K562 (cell line): Measurements from ENCODE around the gene BRCC3. TPM values are rescaled to one million over a fixed set of nuclear protein-coding genes. Genes with fewer than 3 reads are reported as not detected.

Experiments
- CEBPB ChIP-seq: fragments of 450-650 bp; IDR thresholded peaks from 2 replicates; pipeline ENCODE4 v1.6.1; 2016; ENCODE audit warnings: missing genetic modification characterization, missing compliant biosample characterization
- E2F4 ChIP-seq: sonication (generic); formaldehyde crosslinking; IDR thresholded peaks from 2 replicates; pipeline ENCODE4 v1.8.0; 2022; ENCODE audit warnings: mild to moderate bottlenecking, low read depth, missing genetic modification reagents
- ERF ChIP-seq: fragments of 450-650 bp; formaldehyde crosslinking; IDR thresholded peaks from 2 replicates; pipeline ENCODE4 v1.4.0; 2020; ENCODE audit warnings: mild to moderate bottlenecking, mixed read lengths
- FOXA1 ChIP-seq: fragments of 450-650 bp; IDR thresholded peaks from 2 replicates; pipeline ENCODE4 v1.6.1; 2016; ENCODE audit warnings: mild to moderate bottlenecking, borderline replicate concordance
- MYNN ChIP-seq, 2 experiments: sonication (generic); formaldehyde crosslinking in 1 of 2; IDR thresholded peaks; 2 replicates each; pipeline versions ENCODE4 v1.5.0 to v1.6.1; 2016 to 2020; ENCODE audit warnings: antibody characterized with exemption in 1 of 2, missing genetic modification reagents in 1 of 2
- NR4A1 ChIP-seq, 2 experiments: fragments of 250-450 bp in 1 of 2; fragments of 450-650 bp in 1 of 2; sonication (Bioruptor Pico) in 1 of 2; IDR thresholded peaks; 2 replicates each; pipeline versions ENCODE4 v1.4.0 to v1.6.1; 2016 to 2020; ENCODE audit warnings: mild to moderate bottlenecking in 2 of 2, missing compliant biosample characterization in 1 of 2, missing genetic modification characterization in 1 of 2, moderate library complexity in 1 of 2
- RBM15 ChIP-seq: fragments of 200-400 bp; formaldehyde crosslinking; IDR thresholded peaks from 2 replicates; pipeline ENCODE4 v1.6.1; 2018; ENCODE audit warnings: mild to moderate bottlenecking, low read length, moderate library complexity; ENCODE audit not compliant: insufficient read depth
- polyA plus RNA-seq, 8 experiments: library from polyadenylated mRNA; depleted of rRNA in 4 of 8; stranded (reverse) in 5 of 8; unstranded in 3 of 8; fragments of >200 nt; fragmentation: Nextera tagmentation in 2 of 8; fragmentation: Illumina TruSeq in 1 of 8; extraction: Ambion mirVana in 2 of 8; extraction: Trizol in 1 of 8; gene quantifications; 2 replicates each; pipeline versions ENCODE4 v1.2.1 to v1.2.3, GENCODE V29; 2011 to 2014; ENCODE audit warnings: inconsistent platforms in 1 of 8, missing spikeins in 1 of 8
- total RNA-seq, 7 experiments: library from RNA; depleted of rRNA in 6 of 7; stranded (reverse); fragments of >200 nt in 6 of 7; fragmentation: Illumina TruSeq in 2 of 7; extraction: Trizol in 2 of 7; gene quantifications; 2 replicates each; pipeline versions ENCODE4 v1.2.1 to v1.2.3, GENCODE V29; 2011 to 2021; ENCODE audit warnings: low replicate concordance in 1 of 7
- TF ChIP-seq, protein P1 (sequence below): IDR thresholded peaks from 2 replicates; pipeline ENCODE4 v1.6.1; 2012; ENCODE audit warnings: low read depth, low read length, improper control_type of control experiment, borderline replicate concordance
- TF ChIP-seq, protein P2 (sequence below), 2 experiments: fragments of 450-650 bp; IDR thresholded peaks; 2 replicates each; pipeline ENCODE4 v1.6.1; 2016; ENCODE audit warnings: mild to moderate bottlenecking in 2 of 2, borderline replicate concordance in 1 of 2, low read depth in 1 of 2, moderate library complexity in 1 of 2
- TF ChIP-seq, protein P3 (sequence below): fragments of 250-450 bp; sonication (Bioruptor Pico); IDR thresholded peaks from 2 replicates; pipeline ENCODE4 v1.8.0; 2021; ENCODE audit warnings: borderline replicate concordance, mild to moderate bottlenecking, moderate library complexity; ENCODE audit not compliant: poor library complexity, severe bottlenecking

Gene BRCC3
- total and polyA plus RNA-seq, 9 of the 15 experiments (the other 6 are each of a cell fraction or from before 2014, with no cell fraction given), result 9.6 to 44.8 (median 26.7) TPM

- TF ChIP-seq, protein P1, sequence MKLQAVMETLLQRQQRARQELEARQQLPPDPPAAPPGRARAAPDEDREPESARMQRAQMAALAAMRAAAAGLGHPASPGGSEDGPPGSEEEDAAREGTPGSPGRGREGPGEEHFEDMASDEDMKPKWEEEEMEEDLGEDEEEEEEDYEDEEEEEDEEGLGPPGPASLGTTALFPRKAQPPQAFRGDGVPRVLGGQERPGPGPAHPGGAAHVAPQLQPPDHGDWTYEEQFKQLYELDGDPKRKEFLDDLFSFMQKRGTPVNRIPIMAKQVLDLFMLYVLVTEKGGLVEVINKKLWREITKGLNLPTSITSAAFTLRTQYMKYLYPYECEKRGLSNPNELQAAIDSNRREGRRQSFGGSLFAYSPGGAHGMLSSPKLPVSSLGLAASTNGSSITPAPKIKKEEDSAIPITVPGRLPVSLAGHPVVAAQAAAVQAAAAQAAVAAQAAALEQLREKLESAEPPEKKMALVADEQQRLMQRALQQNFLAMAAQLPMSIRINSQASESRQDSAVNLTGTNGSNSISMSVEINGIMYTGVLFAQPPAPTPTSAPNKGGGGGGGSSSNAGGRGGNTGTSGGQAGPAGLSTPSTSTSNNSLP, result no peak
- TF ChIP-seq NR4A1 (CRISPR knock-in tag; IDR thresholded peaks at IDR 0.05) (no peak), NR4A1 (tag; IDR thresholded peaks at IDR 0.05) (no peak), FOXA1 (no peak), RBM15 (no peak), MYNN (IDR thresholded peaks at IDR 0.05) (no peak), MYNN (CRISPR knock-in tag; IDR thresholded peaks at IDR 0.05) (no peak), ERF (CRISPR knock-in tag) (no peak), CEBPB (tag) (no peak), E2F4 (CRISPR knock-in tag) (no peak)
- TF ChIP-seq, protein P2, sequence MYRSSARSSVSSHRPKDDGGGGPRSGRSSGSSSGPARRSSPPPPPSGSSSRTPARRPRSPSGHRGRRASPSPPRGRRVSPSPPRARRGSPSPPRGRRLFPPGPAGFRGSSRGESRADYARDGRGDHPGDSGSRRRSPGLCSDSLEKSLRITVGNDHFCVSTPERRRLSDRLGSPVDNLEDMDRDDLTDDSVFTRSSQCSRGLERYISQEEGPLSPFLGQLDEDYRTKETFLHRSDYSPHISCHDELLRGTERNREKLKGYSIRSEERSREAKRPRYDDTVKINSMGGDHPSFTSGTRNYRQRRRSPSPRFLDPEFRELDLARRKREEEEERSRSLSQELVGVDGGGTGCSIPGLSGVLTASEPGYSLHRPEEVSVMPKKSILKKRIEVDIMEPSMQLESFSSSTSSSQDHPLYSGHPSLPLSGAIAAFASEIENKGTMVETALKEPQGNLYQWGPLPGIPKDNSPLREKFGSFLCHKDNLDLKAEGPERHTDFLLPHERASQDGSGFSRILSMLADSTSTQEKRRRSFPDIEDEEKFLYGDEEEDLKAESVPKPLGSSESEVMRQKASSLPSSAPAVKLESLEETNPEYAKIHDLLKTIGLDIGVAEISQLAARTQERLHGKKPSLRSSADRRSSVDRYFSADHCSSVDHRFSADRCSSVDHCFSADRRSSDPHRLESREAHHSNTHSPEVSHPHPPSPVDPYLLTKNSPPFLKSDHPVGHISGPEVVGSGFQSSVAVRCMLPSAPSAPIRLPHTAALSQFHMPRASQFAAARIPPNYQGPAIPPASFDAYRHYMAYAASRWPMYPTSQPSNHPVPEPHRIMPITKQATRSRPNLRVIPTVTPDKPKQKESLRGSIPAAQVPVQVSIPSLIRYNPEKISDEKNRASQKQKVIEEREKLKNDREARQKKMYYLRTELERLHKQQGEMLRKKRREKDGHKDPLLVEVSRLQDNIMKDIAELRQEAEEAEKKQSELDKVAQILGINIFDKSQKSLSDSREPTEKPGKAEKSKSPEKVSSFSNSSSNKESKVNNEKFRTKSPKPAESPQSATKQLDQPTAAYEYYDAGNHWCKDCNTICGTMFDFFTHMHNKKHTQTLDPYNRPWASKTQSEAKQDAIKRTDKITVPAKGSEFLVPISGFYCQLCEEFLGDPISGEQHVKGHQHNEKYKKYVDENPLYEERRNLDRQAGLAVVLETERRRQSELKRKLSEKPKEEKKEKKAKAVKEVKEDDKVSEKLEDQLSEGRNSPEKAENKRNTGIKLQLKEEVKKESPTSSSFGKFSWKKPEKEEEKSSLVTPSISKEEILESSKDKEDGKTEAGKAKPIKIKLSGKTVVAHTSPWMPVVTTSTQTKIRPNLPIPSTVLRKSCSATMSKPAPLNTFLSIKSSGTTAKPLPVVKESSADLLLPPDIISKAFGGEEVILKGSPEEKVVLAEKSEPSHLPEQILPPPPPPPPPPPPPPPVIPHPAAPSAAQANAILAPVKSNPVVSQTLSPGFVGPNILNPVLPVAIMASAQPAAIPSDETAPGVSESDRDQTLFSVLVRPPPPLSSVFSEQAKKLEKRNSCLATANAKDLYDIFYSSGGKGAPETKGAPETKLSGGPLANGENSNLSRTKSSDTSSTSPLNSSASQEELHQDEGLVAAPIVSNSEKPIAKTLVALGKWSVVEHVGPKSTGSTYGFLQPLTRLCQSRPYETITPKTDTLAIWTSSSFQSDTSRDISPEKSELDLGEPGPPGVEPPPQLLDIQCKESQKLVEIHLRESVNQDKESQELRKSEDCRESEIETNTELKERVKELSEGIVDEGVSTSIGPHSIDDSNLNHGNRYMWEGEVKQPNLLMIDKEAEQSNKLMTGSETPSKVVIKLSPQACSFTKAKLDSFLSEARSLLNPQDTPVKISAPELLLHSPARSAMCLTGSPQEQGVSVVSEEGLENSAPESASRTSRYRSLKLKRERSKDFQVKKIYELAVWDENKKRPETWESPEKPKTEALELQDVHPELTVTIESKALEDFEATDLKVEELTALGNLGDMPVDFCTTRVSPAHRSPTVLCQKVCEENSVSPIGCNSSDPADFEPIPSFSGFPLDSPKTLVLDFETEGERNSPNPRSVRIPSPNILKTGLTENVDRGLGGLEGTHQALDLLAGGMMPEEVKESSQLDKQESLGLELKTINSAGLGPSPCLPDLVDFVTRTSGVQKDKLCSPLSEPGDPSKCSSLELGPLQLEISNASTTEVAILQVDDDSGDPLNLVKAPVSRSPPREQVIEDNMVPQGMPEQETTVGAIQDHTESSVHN (IDR thresholded peaks at IDR 0.05; ENCODE audit: borderline replicate concordance in 1 of 2, low read depth in 1 of 2), result no peak
- TF ChIP-seq, protein P3, sequence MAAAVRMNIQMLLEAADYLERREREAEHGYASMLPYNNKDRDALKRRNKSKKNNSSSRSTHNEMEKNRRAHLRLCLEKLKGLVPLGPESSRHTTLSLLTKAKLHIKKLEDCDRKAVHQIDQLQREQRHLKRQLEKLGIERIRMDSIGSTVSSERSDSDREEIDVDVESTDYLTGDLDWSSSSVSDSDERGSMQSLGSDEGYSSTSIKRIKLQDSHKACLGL (CRISPR knock-in tag), result no peak
Observed at GRCh38 chrX:155056877-155057792, 14.2 kb upstream of the BRCC3 start (continued).
